Measurements from ENCODE around the gene PZP.

The PZP gene

GRCh38 chr12:9148926-9149325, 59.3 kb downstream of the PZP start:
- no peaks in the 10 kb centered on the region for H4K20me1 ChIP-seq (ENCODE audit: insufficient read depth, low read length, poor library complexity, severe bottlenecking)
- H3F3A ChIP-seq (ENCODE audit: low read depth): no peaks in the 10 kb centered on the region
- H2AFZ ChIP-seq (ENCODE audit: low read length): peak overlapping the region; percentile 23; the same call in 1 of the 2 replicates
- H3K27me3 ChIP-seq (ENCODE audit: insufficient read depth, low read length, poor library complexity, severe bottlenecking): no peaks in the 10 kb centered on the region
- H3K79me2 ChIP-seq (ENCODE audit: insufficient read depth, low read length): no peaks in the 10 kb centered on the region
- H3K4me2 ChIP-seq (ENCODE audit: low read depth, low read length, poor library complexity, severe bottlenecking): no peak overlapping the region
- no peak for TF ChIP-seq EZH2phosphoT487 (IDR thresholded peaks at IDR 0.05; ENCODE audit: borderline replicate concordance)
- no peak for TF ChIP-seq CTCF (conservative IDR thresholded peaks at IDR 0.05; ENCODE audit: low read length)
- H3K4me3 ChIP-seq (ENCODE audit: low read length, poor library complexity, severe bottlenecking): no peak overlapping the region
- H3K9me3 ChIP-seq (ENCODE audit: insufficient read depth, low read depth, low read length): no peaks in the 10 kb centered on the region; the same call in 1 of the 2 replicates
- H3K9me2 ChIP-seq (replicated peaks; ENCODE audit: low read depth, low read length): no peaks in the 10 kb centered on the region
- H3K36me3 ChIP-seq (ENCODE audit: insufficient read depth, low read length): no peaks in the 10 kb centered on the region
- no peak overlapping the region for H3K9ac ChIP-seq (ENCODE audit: low read depth, low read length, poor library complexity, severe bottlenecking)
- H3K4me1 ChIP-seq (ENCODE audit: insufficient read depth, low read length, poor library complexity, severe bottlenecking): peaks cover 8% of the 10 kb centered on the region

GRCh38 chr12:9147461-9147860, 60.7 kb downstream of the PZP start:
- Histone ChIP-seq H3K9ac (ENCODE audit: low read depth, low read length, poor library complexity, severe bottlenecking) (no peak overlapping the region), H3K79me2 (ENCODE audit: insufficient read depth, low read length) (no peaks in the 10 kb centered on the region), H3K36me3 (ENCODE audit: insufficient read depth, low read length) (no peaks in the 10 kb centered on the region), H2AFZ (ENCODE audit: low read length) (no peak overlapping the region), H3F3A (ENCODE audit: low read depth) (no peaks in the 10 kb centered on the region), H3K9me3 (ENCODE audit: insufficient read depth, low read depth, low read length) (no peaks in the 10 kb centered on the region; the same call in 1 of the 2 replicates), H3K9me2 (replicated peaks; ENCODE audit: low read depth, low read length) (no peaks in the 10 kb centered on the region), H3K27me3 (ENCODE audit: insufficient read depth, low read length, poor library complexity, severe bottlenecking) (no peaks in the 10 kb centered on the region), H4K20me1 (ENCODE audit: insufficient read depth, low read length, poor library complexity, severe bottlenecking) (no peaks in the 10 kb centered on the region), H3K4me1 (ENCODE audit: insufficient read depth, low read length, poor library complexity, severe bottlenecking) (peaks cover 8% of the 10 kb centered on the region), H3K4me3 (ENCODE audit: low read length, poor library complexity, severe bottlenecking) (no peak overlapping the region), H3K4me2 (ENCODE audit: low read depth, low read length, poor library complexity, severe bottlenecking) (no peak overlapping the region)
- TF ChIP-seq EZH2phosphoT487 (IDR thresholded peaks at IDR 0.05; ENCODE audit: borderline replicate concordance) (no peak), CTCF (conservative IDR thresholded peaks at IDR 0.05; ENCODE audit: low read length) (no peak)

- H2AFZ ChIP-seq (ENCODE audit: low read length): no peak overlapping the region
- TF ChIP-seq CTCF (conservative IDR thresholded peaks at IDR 0.05; ENCODE audit: low read length): no peak
- no peak for TF ChIP-seq EZH2phosphoT487 (IDR thresholded peaks at IDR 0.05; ENCODE audit: borderline replicate concordance)
These were observed 63.5 kb downstream of the PZP start for GRCh38 chr12:9144730-9145106.

More at GRCh38 chr12:9144730-9145106, 63.5 kb downstream of the PZP start:
- Histone ChIP-seq H3K9ac (ENCODE audit: low read depth, low read length, poor library complexity, severe bottlenecking) (no peak overlapping the region), H3K9me2 (replicated peaks; ENCODE audit: low read depth, low read length) (no peaks in the 10 kb centered on the region), H3K4me2 (ENCODE audit: low read depth, low read length, poor library complexity, severe bottlenecking) (no peak overlapping the region), H3K9me3 (ENCODE audit: insufficient read depth, low read depth, low read length) (no peaks in the 10 kb centered on the region; the same call in 1 of the 2 replicates), H3K27me3 (ENCODE audit: insufficient read depth, low read length, poor library complexity, severe bottlenecking) (no peaks in the 10 kb centered on the region), H4K20me1 (ENCODE audit: insufficient read depth, low read length, poor library complexity, severe bottlenecking) (no peaks in the 10 kb centered on the region), H3K36me3 (ENCODE audit: insufficient read depth, low read length) (no peaks in the 10 kb centered on the region), H3K79me2 (ENCODE audit: insufficient read depth, low read length) (no peaks in the 10 kb centered on the region), H3K4me3 (ENCODE audit: low read length, poor library complexity, severe bottlenecking) (no peak overlapping the region), H3F3A (ENCODE audit: low read depth) (no peaks in the 10 kb centered on the region), H3K4me1 (ENCODE audit: insufficient read depth, low read length, poor library complexity, severe bottlenecking) (peaks cover 8% of the 10 kb centered on the region)
